GM19023 (cell line): ENCODE results near the gene CALCB.

Experiments used
- ATAC-seq: cut with Tn5 transposase; IDR thresholded peaks from one replicate; pipeline ENCODE4 v1.9.1; 2021; ENCODE audit warnings: mild to moderate bottlenecking, moderate library complexity; ENCODE audit not compliant: unreplicated experiment

The CALCB gene

DNA sequence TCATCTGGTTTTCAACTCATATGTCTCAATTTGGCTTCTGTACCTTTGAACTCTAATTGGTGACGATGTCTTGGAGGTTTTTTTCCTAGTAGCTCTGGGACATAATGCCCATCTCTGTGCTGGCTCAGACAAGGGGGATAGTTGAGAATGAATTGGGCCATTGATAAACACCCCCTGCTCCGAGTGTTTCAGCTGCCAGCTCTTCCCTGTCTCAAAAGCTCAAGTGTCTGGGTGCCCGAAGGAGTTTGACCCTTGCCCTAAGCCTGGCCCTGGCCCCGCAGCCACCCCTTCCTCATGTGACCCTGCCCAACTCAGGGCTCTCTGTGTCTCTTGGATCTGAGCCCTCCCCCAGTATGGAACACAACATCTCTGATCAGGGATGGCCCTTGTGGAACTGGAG is 44.4 kb downstream of the CALCB start:
- ATAC-seq: no peak

DNA sequence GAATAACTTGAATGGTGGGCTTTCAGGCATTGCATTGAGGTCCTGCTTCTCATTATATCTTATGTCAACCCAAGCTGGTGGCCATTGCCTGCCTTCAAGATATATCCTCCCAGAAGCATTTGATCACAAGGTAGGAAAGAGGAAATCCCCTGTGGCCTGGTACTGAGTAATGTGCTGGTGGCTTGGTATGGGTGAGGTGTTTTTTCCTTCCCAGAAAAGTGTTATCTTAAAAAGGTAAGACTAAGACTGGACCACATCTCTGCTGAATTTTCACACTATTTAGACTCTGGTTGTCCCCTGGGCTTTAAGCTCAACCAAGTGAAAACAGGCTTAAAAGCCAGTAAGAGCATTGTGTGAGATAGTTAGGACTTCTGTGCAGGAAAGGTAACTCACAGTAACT is 45.0 kb downstream of the CALCB start:
- no peak for ATAC-seq

DNA sequence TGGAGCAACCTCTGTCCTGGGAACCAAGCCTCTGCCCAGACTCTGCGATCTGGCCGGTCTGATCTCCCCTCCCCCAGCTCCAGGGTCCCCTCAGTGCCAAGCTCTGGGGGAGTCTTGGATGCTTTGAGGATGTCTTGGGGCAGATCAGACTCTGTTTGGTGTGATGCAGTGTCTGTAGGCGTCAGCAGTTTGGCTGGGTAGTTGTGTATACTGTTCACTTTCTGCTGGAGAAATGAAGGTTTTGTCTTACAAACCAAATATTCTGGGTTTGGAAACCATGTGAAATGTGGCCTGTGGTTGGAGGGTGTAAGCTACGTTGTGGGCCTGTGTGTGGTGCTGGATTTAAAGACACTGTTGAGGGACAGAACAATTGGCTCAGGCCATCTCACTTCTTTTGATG is 46.0 kb downstream of the CALCB start:
- ATAC-seq: no peak

DNA sequence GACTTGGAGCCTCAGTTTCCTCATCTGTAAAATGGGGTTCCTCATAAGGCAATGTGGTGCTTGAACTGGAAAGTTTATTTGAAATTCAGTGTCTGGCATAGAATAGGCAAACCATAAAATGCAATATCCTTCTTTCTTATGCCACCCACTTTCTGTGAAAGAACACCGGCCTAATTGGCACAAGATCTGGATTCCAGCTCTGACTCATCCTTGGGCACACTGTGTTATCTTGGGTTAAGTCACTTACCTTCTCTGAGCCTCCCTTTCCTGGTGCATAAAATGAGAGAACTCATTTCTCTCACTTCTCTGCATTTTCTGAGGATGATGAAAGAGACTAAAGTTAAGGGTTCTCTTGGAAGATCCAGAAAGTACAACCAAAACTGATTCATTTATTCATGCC is 46.4 kb downstream of the CALCB start:
- ATAC-seq: no peak

DNA sequence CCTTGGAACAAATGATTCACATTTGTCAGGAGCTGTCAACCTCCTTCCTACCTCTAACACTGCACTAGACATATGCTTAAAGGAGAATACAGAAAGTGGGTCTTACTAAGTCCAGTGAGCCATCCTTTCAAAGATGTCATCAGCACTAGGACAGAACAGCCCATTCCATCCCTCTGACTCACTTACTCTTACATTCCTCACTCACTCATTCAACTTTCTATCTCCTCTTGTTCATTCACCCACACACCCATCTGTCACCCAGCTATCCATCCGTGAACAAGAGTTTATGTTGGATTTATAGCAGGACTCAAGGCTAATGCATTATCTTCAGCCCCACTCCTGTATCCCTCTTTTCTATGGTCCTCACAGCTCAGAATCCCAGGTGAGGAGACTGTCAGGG is 50.5 kb downstream of the CALCB start:
- no peak for ATAC-seq

DNA sequence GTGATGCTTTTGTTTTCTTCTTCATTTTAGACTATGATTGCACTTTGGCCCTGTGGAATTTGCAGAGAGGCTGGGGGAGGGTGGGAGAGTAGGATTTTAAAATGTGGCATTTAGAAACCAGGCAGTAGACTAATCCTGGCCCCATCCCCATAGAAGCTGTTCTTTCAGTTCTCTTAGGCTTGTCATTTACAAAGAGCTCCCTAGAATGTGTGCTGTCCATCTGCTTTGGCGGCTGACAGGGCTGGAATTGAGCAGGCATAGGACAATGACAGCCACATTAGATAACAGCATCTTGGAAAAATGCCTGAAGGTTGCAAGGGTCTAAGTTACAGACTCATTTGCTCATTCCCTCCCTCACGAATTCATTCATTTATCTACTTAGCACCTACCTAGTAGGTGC is 51.1 kb downstream of the CALCB start:
- no peak for ATAC-seq

DNA sequence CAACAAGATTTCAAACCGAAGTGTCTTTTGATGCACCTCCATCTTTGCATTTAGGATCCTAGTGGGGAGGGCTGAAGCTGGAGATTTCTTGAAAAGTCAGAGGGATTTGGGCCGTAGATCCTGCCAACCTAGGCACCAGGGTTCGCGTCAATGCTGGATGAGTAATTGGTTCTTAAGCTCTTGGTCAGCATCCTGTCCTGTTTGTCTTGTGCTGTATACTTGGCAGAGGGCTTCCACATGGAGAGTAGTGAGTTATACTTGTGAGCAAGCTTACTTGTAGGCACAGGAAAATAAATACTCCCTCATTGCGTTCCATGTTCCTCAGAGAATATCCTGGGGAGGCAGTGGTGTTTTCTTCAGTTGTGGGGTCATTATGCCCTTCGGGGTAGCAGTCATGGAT is 53.9 kb downstream of the CALCB start:
- no peak for ATAC-seq
